GM19025 (cell line): ENCODE measurements around the gene KCTD13.
"Not testable (repeated sequence)": the region's sequence is repeated elsewhere in the genome, so short reads cannot be mapped to it uniquely, and the experiment has no call there.

Source experiments
- ATAC-seq: cut with Tn5 transposase; IDR thresholded peaks from one replicate; pipeline ENCODE4 v1.9.1; 2021; ENCODE audit warnings: mild to moderate bottlenecking, low read depth, moderate library complexity; ENCODE audit not compliant: unreplicated experiment

KCTD13 gene

DNA sequence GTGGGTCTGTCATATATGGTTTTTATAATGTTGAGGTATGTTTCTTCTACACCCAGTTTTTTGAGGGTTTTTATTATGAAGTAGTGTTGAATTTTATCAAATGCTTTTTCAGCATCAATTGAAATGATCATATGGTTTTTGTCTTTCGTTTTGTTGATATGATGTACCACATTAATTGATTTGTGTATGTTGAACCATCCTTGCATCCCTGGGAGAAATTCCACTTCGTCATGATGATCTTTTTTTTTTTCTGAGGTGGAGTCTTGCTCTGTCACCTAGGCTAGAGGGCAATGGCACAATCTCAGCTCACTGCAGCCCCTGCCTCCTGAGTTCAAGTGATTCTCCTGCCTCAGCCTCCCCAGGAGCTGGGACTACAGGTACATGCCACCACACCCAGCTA is 21.9 kb upstream of the KCTD13 start:
- ATAC-seq: no peak

DNA sequence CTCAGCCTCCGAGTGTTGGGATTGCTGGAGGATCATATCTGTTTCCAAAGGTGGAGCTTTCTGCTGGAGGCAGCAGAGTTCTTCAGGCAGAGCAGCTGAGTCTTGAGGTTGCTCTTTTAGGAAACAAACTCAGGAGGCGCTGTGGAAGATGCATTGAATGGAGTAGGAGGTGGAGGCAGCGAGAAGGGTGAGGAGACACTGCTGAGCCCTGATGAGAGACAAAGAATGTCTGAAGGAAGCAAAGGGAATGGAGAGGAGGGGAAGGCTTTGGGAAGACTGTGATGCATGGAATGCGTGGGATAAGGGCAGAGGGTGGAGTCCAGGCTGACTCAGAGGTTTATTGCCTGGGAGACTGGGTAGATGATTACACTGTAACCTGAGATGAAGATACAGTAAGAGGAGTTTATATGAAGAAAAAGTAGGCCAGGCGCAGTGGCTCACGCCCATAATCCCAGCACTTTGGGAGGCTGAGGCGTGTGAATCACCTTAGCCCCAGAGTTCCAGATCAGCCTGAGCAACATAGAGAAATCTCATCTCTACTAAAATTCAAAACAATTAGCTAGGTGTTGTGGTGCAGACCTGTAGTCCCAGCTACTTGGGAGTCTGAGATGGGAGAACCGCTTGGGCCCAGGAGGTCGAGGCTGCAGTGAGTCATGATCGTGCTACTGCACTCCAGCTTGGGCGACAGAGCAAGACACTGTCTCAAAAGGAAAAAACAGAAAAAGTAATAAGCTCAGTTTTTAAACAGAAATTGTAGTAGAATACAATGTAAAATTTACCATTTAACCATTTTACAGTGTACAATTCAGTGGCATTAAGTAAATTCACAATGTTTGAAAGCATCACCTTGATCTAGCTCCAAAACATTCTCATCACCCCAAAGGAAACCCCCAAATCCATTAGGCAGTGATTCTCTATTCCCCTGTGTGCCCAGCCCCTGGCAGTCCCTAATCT is 18.1 kb upstream of the KCTD13 start:
- no peak for ATAC-seq

DNA sequence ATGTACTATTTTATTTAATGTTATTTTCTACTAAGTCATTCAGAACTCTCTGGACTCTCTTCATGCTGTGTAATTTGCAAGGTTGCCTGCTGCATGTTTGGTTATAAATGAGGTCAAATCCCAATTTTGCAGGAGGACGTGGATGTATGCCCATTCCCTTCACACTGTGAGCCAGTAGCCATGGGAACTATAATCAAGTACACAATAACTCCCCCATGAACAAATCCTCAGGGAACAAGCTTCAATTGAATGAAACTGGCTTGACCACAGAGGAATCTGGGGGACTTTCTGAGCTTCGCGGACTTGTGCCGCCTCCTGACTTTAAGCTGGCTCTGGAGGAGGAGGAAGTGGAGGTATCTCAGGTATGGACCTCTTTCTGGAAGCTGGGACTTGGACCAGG is 14.6 kb upstream of the KCTD13 start:
- no peak for ATAC-seq

DNA sequence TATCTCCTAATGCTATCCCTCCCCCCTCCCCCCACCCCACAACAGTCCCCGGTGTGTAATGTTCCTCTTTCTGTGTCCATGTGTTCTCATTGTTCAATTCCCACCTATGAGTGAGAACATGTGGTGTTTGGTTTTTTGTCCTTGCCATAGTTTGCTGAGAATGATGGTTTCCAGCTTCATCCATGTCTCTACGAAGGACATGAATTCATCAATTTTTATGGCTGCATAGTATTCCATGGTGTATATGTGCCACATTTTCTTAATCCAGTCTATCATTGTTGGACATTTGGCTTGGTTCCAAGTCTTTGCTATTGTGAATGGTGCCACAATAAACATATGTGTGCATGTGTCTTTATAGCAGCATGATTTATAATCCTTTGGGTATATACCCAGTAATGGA is 5.7 kb upstream of the KCTD13 start:
- not testable (repeated sequence) for ATAC-seq

DNA sequence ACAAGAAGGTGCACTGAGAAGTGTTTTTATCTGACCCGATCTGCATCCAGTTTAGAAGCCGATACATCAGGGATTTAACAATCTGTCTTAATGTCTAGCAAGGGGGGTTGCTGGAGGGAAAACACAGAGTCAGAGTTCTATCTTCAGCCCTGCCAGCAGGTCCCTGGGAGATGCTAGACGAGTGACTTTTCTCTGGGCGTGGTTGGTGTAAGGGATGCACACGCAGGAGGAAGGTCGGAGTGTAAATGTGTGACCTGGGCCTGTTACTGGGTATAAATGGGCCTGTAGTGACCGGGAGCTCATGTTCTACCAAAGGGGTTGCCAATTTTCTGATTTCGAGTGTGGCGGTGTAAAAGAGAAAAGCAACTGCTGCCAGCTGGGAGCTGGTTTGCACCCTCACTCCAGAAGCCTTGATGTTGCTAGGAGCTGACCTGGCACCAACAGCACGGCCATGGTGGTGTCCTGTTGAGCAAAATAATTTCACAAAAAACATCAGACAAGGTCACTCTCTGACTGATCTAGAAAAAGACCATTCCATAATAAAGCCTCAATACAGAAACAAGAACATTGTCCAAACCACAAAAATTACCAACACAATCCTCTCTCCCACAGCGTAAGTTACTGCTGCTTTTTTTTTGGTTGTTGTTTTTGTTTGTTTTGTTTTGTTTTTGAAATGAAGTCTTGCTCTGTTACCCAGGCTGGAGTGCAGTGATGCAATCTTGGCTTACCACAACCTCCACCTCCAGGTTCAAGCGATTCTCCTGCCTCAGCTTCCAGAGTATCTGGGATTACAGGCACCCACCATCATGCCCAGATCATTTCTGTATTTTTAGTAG is 1.3 kb upstream of the KCTD13 start:
- no peak for ATAC-seq

DNA sequence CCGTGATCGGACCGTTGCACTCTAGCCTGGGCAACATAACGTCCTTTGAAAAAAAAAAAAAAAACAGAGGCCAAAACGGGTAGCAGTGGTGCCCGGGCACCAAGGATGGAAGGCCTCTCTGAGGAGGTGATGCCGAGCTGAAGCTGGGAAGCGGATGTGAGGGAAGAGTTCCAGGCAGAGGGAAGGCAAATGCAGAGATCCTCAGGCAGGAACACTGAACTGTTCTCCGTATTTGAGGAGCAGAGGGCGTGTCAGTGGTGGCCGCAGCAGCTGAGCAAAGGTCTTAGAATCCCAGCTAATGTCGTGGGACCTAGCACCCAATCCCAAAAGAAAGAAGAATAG is 656 bp upstream of the KCTD13 start:
- ATAC-seq: no peak

DNA sequence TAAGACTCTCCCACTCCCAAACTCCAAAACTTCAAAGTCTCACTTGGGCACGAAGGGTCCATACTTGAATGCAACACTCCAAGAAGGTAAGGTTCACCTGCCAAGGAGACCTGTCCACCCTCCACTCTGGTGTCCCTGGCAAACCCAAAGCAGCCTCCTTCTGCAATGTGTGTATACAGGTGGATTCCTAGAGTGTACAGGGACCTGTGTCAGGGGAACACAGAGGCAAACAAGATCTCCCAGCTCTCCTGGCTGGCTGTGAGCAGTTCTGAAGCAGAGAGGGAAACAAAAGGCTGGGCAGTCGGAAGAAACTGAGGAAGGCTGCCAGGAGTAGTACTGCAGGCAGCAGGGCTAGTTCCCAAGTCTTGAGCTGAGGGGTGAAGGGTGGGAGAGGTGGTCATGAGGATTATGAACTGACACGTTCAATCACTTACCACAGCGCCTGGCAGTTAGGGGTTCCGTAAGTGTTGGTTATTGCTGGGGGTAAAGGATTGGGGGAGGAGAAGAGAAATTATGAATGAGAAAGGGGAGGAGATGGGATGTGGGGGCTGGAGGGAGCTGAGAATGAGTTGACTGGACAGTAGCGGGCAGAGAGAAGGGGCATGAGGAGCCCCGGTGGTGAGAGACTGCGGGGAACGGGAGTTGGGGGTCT is 795 bp downstream of the KCTD13 start:
- ATAC-seq: no peak

DNA sequence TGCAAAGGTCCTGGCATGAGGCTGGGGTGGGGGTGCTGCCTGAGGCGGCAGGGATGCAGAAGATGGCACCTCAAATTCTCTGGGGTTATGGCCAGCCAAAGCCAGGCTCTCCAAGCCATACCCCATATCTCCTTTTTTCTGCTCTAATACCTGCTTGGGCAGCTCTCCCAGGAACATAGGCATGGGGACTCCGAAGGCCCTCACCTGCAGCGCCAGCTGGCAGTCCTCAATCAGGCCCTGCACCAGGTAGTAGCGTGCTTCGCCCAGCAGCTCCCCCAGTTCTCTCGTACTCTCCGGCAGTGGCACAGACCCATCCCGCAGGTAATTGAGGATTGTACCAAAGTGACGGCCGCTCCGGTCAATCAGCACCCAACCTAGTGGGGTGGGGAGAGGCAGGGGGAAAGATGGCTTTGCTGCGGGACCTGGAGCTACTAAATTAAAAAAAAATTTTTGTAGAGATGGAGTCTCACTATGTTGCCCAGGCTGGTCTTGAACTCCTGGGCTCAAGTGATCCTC is 3.0 kb downstream of the KCTD13 start:
- no peak for ATAC-seq

DNA sequence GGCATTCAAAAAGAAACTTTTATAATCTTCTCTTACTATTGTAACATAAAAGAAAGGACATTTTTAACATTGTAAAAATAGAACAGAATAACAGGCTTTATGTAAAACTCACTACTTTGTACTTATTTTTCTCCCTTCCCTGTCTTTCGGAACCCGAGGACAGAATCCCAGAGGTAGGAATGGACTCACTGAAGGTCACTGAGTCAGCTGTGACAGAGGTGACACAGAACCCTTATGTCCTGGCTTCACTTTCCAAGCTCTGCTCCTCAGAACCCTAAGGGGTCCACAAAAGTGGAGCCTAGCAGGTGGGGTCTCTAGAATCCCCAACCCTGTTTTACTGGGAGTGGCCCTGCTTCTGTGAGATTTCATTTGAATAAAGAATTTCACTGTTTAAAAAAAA is 3.7 kb downstream of the KCTD13 start:
- no peak for ATAC-seq

DNA sequence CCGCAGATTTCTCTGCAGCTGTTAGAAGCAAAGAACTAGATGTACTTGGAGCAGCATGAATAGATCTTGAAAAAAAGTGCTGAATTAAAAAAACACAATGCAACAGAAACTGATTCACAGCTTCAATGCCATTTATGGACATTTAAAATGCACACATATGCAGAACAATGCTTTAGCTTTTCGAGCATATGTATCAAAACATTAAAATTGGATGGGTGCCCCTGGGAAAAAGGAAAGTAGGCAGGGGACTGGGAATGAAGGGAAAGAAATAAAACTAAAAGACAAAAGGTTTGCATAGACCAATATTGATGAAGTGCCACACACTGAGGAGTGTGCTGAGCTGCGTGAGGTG is 5.0 kb downstream of the KCTD13 start:
- ATAC-seq: no peak

DNA sequence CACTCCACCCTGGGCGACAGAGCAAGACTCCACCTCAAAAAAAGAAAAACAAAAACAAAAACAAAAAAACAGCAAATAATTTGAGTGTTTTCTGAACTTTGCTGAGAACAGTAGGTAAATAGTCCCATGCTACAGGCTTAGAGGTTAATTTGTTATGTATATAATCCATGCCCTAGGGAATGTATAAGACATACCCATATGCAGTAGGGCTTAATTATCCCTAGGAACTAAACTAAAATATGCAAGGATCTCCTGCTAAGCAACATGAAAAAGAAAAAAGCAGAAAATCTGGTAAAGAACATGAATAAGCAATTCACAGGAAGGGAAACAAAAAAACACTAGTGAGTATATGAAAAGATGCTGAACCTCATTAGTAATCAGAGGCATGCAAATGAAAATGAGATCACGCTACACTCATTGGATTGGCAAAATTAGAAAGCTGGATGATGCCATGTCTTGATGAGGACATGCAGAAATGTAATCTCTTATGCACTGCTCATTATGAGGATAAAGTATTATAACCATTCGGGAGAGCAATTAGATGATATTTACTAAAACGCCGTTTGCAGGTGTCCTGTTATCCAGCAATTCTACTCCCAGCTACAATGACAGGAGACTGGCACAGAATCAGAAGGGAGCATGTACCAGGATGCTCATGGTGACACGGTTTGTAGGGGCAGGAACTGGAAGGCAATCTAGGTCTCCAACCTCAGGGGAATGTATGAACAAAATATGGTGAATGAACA is 5.6 kb downstream of the KCTD13 start:
- ATAC-seq: no peak

DNA sequence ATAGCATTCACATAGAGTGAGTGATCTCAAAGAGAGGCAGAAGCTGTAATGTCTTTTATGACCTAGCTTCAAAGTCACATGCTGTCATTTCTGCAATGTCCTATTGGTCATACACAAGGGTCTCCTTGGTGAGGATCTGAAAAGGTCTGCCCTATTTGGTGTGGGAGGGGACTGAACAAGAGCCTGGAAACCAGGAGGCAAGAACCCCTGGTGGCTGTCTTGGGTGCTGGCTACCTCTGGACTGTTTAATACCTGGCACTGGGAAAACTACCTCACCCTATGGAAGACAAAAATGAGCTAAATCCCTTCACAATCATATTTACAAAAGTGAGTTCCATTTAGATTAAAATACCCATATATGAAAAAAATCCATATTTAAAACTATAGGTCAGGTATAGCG is 9.0 kb downstream of the KCTD13 start:
- ATAC-seq: no peak

DNA sequence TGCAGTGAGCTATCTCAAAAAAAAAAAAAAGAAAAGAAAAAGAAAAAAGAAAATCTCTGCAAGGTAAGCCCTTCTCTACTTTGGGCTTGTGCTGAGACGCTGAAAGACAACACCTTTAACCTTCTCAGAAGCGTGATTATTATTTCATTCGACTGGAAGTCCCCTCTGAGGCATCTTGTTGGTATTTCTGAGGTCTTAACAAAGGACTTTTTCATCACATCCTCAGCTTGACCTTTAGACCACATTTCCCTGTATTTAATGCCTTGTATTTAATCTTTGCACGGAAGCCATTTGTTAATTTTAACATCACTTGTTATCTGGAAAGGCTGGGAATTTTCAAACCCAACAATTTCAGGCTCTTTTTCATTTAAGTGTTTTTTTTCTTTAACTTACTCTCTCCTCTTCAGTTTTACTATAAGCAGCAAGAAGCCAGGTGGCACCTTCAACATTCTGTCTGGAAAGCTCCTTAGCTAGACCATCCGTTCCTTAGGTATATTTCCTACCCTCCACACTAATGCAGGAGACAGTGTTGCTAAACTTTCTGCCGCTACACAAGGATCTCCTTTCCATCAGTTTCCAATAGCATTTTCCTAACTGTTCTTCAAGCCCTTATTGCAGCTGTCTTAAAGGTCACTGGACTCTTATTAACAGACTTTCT is 10.3 kb downstream of the KCTD13 start:
- ATAC-seq: no peak

DNA sequence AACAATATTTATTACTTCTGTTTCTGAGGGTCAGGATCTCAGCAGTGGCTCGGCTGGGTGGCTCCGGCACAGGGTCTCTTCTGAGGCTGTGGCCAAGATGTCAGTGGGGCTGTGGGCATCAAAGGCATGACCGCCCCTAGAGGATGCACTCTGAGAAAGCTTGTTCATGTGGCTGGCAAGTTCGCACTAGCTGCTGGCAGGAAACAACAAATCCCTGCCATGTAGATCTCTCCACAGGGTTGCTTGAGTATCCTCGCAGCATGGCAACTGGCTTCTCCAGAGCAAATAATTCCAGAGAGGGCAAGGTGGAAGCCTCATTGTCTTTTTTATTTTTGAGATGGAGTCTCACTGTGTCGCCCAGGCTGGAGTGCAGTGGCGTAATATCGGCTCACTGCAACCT is 12.5 kb downstream of the KCTD13 start:
- no peak for ATAC-seq

DNA sequence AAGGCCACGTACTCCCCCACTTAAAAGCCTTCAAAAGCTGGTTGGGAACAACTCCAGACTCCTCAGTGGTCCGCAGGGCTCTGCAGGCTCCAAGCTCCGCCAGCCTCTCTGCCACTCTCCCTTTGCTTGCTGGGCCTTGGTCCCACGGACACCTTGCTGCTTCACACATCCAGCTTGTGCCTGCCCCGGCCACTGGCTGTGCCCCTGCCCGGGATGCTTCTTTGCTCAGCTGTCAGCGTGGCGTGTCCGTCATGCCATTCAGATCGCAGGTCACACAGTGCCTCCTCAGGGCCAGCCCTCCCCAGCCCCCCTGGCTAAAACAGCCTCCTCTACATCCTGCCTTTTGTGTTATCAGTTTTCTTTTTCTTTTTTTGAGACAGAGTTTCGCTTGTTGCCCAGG is 13.9 kb downstream of the KCTD13 start:
- no peak for ATAC-seq

DNA sequence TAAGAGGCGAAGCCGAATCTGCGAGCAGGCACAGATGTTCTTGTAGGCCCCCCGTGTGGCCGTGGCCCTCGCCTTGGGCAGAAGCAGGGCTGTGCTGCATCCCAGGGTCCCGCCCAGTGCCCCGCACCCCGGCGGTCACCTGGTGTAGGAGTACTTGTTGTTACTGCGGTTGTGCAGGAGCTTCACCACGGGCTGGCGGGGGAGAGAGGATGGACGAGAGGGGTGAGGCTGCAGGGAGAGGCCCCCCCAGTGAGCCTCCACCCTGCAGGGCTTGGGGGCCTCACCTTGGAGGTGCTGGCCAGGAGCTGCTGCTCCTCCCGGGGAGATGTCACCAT is 14.4 kb downstream of the KCTD13 start:
- no peak for ATAC-seq

DNA sequence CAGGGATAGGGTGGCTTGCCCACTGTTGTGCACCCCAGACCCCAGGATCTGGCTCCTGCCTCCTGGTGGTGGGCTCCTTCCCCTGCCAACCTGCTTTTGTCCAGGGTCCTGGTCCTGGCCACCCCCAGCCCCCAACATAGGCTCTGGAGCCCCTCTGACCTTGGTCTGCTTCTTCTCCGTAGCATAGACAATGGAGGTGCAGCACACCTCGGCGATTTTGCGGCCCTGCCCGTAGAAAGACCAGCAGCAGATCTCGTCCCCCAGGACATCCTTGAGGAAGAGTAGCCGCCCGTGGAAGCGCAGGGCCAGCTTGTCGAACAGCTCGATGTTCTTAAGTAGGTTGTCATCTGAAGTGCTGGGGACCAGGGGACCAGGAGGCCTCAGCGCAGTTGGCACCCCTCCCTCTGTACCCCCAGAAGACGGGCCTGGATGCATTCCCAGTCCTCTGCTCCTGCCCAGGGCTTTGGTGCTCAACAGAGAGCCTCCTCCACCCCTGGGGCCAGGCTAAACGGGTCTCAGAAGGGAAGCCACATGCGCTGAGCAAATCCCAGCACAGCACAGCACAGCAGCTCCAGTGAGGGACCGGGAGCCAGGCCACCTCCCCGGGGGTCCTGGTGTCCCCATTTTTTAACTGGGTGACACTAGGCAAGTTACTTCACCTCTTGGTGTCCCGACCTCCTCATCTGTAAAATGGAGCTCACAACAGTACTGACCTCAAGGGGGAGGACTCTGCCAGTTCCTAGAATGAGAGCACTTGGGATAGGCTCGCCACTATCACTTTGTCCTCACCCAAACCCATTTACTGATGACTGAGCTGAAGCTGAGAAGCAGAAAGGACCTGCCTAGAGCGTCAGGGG is 15.0 kb downstream of the KCTD13 start:
- ATAC-seq: no peak

DNA sequence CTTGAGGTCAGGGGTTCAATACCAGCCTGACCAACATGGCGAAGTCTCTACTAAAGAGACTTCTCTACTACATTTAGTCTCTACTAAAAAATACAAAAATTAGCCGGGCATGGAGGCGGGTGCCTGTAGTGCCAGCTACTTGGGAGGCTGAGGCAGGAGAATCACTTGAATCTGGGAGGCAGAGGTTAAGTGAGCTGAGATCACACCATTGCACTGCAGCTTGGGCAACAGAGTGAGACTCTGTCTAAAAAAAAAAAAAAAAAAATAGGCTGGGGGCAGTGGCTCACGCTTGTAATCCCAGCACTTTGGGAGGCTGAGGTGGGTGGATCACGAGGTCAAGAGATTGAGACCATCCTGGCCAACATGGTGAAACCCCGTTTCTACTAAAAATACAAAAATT is 16.2 kb downstream of the KCTD13 start:
- ATAC-seq: not testable (repeated sequence)

DNA sequence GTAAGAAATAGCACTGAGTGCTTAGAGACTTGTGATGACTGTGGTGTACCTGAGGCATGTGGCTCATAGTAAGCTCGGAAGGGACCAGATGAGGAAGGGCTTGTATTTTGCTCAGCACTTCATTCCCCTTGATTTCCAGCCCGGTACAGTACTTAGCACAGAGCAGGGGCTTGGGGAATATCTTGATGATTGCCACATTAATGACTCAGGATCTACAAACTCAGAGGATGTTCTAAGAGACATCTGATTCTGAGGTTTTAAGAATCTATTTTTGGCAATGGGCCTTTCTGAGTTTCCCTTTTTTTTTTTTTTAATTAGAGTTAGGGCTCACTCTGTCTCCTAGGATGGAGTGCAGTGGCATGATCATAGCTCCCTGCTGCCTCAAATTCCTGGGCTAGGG is 16.6 kb downstream of the KCTD13 start:
- no peak for ATAC-seq
